IMR-90 (cell line): ENCODE results near the gene ACVRL1. TPM values are rescaled to one million over a fixed set of nuclear protein-coding genes. Genes with fewer than 3 reads are reported as not detected.

Source experiments
- ATAC-seq: fragments of 200-7000 bp; cut with Tn5 transposase; 2 replicates; pipeline ENCODE4 v1.9.1; 2020; ENCODE audit warnings: low read depth, mild to moderate bottlenecking, moderate library complexity
- BruUV-seq: library from RNA; stranded (reverse); fragments of 400-500 nt; replicated peaks from 2 replicates; lab custom pipeline; 2021; lab: Mats Ljungman, UMichigan
- CTCF ChIA-PET: fragments of 300-600 bp; formaldehyde crosslinking; extraction: SDS; loops from one replicate; lab custom pipeline; 2021; ENCODE audit warnings: antibody characterized with exemption; lab: Yijun Ruan, JAX
- POLR2A ChIA-PET: fragments of 300-600 bp; sonication (Branson Sonifier 250); formaldehyde crosslinking; loops from one replicate; lab custom pipeline; 2022; ENCODE audit warnings: antibody characterized with exemption; ENCODE audit not compliant: unreplicated experiment; lab: Charles Lee
- DNase-seq: peaks from one replicate; pipeline ENCODE4 v3.0.0; 2013
- H2AFZ ChIP-seq: replicated peaks from 2 replicates; pipeline ENCODE3; 2013; ENCODE audit warnings: low read length, mild to moderate bottlenecking; ENCODE audit not compliant: poor library complexity
- H2AK5ac ChIP-seq: 2 replicates; pipeline ENCODE4 v1.6.1; 2013; ENCODE audit warnings: low read depth, low read length, inconsistent platforms
- H2AK9ac ChIP-seq: replicated peaks from 2 replicates; pipeline ENCODE3; 2013; ENCODE audit warnings: mild to moderate bottlenecking, low read depth, low read length, moderate library complexity; ENCODE audit not compliant: poor library complexity
- H2BK120ac ChIP-seq: 2 replicates; pipeline ENCODE4 v1.6.1; 2013; ENCODE audit warnings: low read depth, low read length, inconsistent platforms
- H2BK15ac ChIP-seq: 3 replicates; pipeline ENCODE4 v1.6.1; 2013; ENCODE audit warnings: low read depth, low read length, inconsistent platforms
- H2BK20ac ChIP-seq: 2 replicates; pipeline ENCODE4 v1.6.1; 2013; ENCODE audit warnings: low read depth, mild to moderate bottlenecking, inconsistent platforms, low read length, moderate library complexity
- H2BK5ac ChIP-seq: 2 replicates; pipeline ENCODE4 v1.6.1; 2013; ENCODE audit warnings: mild to moderate bottlenecking, low read depth, low read length, inconsistent platforms; ENCODE audit not compliant: poor library complexity, severe bottlenecking
- H3K14ac ChIP-seq: replicated peaks from 2 replicates; pipeline ENCODE4 v1.6.1; 2013; ENCODE audit warnings: low read depth, low read length, inconsistent platforms
- H3K18ac ChIP-seq: 2 replicates; pipeline ENCODE4 v1.6.1; 2013; ENCODE audit warnings: low read depth, low read length, control low read depth
- H3K23ac ChIP-seq: 2 replicates; pipeline ENCODE4 v1.6.1; 2013; ENCODE audit warnings: low read depth, low read length, inconsistent platforms
- H3K27ac ChIP-seq: 2 replicates; pipeline ENCODE4 v1.5.1; 2013; ENCODE audit warnings: mild to moderate bottlenecking, control low read depth, low read length; ENCODE audit not compliant: insufficient read depth
- H3K27me3 ChIP-seq: 2 replicates; pipeline ENCODE4 v1.6.1; 2013; ENCODE audit warnings: low read length; ENCODE audit not compliant: control insufficient read depth, insufficient read depth
- H3K36me3 ChIP-seq: 2 replicates; pipeline ENCODE4 v1.6.1; 2013; ENCODE audit warnings: low read length, mixed read lengths; ENCODE audit not compliant: control insufficient read depth, insufficient read depth
- H3K4ac ChIP-seq: 2 replicates; pipeline ENCODE4 v1.6.1; 2013; ENCODE audit warnings: low read depth, low read length, inconsistent platforms
- H3K4me1 ChIP-seq: 2 replicates; pipeline ENCODE4 v1.6.1; 2013; ENCODE audit warnings: low read length, mixed read lengths; ENCODE audit not compliant: control insufficient read depth, insufficient read depth
- H3K4me2 ChIP-seq: 2 replicates; pipeline ENCODE4 v1.6.1; 2013; ENCODE audit warnings: low read depth, mild to moderate bottlenecking, control low read depth, low read length, moderate library complexity
- H3K4me3 ChIP-seq: 2 replicates; pipeline ENCODE4 v1.5.1; 2013; ENCODE audit warnings: low read depth, mild to moderate bottlenecking, control low read depth, low read length, moderate library complexity; ENCODE audit not compliant: insufficient read depth
- H3K56ac ChIP-seq: 2 replicates; pipeline ENCODE4 v1.6.1; 2013; ENCODE audit warnings: low read length, inconsistent platforms; ENCODE audit not compliant: insufficient read depth; ENCODE audit errors: extremely low read depth
- H3K79me1 ChIP-seq, 2 experiments: 2 replicates each; pipeline ENCODE4 v1.6.1; 2013; ENCODE audit warnings: low read length in 2 of 2, inconsistent platforms in 1 of 2, low read depth in 1 of 2
- H3K9ac ChIP-seq: 2 replicates; pipeline ENCODE4 v1.6.1; 2013; ENCODE audit warnings: low read depth, low read length, control low read depth
- H3K9me1 ChIP-seq: 2 replicates; pipeline ENCODE4 v1.6.1; 2013; ENCODE audit warnings: low read length, inconsistent platforms; ENCODE audit not compliant: insufficient read depth
- H3K9me3 ChIP-seq: 2 replicates; pipeline ENCODE4 v1.6.1; 2013; ENCODE audit warnings: low read length; ENCODE audit not compliant: control insufficient read depth, insufficient read depth
- H4K20me1 ChIP-seq: 2 replicates; pipeline ENCODE4 v1.6.1; 2013; ENCODE audit warnings: low read length, inconsistent platforms; ENCODE audit not compliant: insufficient read depth
- H4K5ac ChIP-seq: 2 replicates; pipeline ENCODE4 v1.6.1; 2013; ENCODE audit warnings: mild to moderate bottlenecking, low read depth, low read length, control low read depth
- H4K8ac ChIP-seq, 2 experiments: 2 replicates each; pipeline ENCODE4 v1.6.1; 2013; ENCODE audit warnings: low read depth in 2 of 2, low read length in 2 of 2, control low read depth in 1 of 2, inconsistent platforms in 1 of 2
- H4K91ac ChIP-seq: 2 replicates; pipeline ENCODE4 v1.6.1; 2013; ENCODE audit warnings: low read depth, low read length, inconsistent platforms; ENCODE audit not compliant: insufficient read depth
- CEBPB ChIP-seq: IDR thresholded peaks from 2 replicates; pipeline ENCODE4 v1.6.1; 2012; ENCODE audit warnings: low read depth, low read length, improper control_type of control experiment
- CTCF ChIP-seq: conservative IDR thresholded peaks from 2 replicates; pipeline ENCODE4 v1.5.1; 2012; ENCODE audit warnings: mild to moderate bottlenecking, low read depth, low read length, improper control_type of control experiment
- FOS ChIP-seq: fragments of 150-350 bp; IDR thresholded peaks from 2 replicates; pipeline ENCODE4 v1.6.1; 2016; ENCODE audit warnings: low read depth, low read length
- WGBS, 2 experiments: methylation state at CpG; one replicate each; pipeline versions ENCODE4 v1.1.5 to v1.1.7; 2013; ENCODE audit warnings: missing lambda C conversion rate in 2 of 2; ENCODE audit not compliant: insufficient read length in 1 of 2; ENCODE audit errors: extremely low coverage in 2 of 2; 5-methylcytosine and 5-hydroxymethylcytosine counted together
- dilution Hi-C: fragments of 300-500 bp; cut with HindIII; formaldehyde crosslinking; loops from one replicate; pipeline ENCODE4 v1.14.3; 2018; ENCODE audit warnings: low sequenced_read_pairs; ENCODE audit not compliant: unreplicated experiment
- in situ Hi-C: fragments of 300-500 bp; cut with MboI; formaldehyde crosslinking; loops from 3 replicates; pipeline ENCODE4 v1.14.3; 2019; ENCODE audit warnings: low sequenced_read_pairs, inconsistent platforms, mixed read lengths
- intact Hi-C: fragments of 100-400 bp; cut with micrococcal nuclease; formaldehyde crosslinking; loops from 2 replicates; pipeline ENCODE4 v1.10.0; 2022
- polyA plus RNA-seq, 3 experiments: library from polyadenylated mRNA; depleted of rRNA; stranded (reverse); fragments of >200 nt; gene quantifications; 2 replicates each; pipeline ENCODE4 v1.2.3, GENCODE V29; 2012; ENCODE audit warnings: low replicate concordance in 1 of 3
- total RNA-seq: library from RNA; depleted of rRNA; stranded (reverse); fragments of >200 nt; gene quantifications from 2 replicates; pipeline ENCODE4 v1.2.3, GENCODE V29; 2012
- TF ChIP-seq, protein P1 (sequence below): fragments of 150-350 bp; IDR thresholded peaks from 2 replicates; pipeline ENCODE4 v1.6.1; 2016; ENCODE audit warnings: low read depth, mild to moderate bottlenecking, low read length, moderate library complexity, borderline replicate concordance

ACVRL1 gene
- total and polyA plus RNA-seq, 2 of the 4 experiments (the other 2 are of a cell fraction): 6.4 to 7.5 TPM

DNA sequence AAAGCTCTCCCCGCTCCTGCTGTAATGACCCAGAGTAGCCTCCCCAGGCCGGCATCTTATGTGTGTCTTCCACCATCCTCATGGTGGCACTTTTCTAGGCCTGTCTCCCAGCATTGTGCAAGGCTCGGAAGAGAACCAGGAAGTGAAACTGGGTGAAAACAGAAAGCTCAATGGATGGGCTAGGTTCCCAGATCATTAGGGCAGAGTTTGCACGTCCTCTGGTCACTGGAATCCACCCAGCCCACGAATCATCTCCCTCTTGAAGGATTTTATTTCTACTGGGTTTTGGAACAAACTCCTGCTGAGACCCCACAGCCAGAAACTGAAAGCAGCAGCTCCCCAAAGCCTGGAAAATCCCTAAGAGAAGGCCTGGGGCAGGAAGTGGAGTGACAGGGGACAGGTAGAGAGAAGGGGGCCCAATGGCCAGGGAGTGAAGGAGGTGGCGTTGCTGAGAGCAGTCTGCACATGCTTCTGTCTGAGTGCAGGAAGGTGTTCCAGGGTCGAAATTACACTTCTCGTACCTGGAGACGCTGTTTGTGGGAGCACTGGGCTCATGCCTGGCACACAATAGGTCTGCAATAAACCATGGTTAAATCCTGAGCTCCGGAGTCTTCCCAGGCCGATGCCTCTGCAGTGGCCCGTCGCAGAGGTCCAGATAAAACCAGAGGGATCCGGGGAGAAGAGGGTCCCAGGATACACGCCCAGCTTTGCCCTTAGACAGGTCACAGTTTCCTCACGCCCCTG is 15.6 kb downstream of the ACVRL1 start:
- no peak overlapping the region for H3K4me3 ChIP-seq
- no peaks in the 10 kb centered on the region for H3K27me3 ChIP-seq
- intact Hi-C loops: loop anchor here (1.0 to 2.0 kb wide), 2 partner anchors 28 to 58 kb away; no protein-coding TSS in a partner anchor
- POLR2A ChIA-PET: no interaction called here
- peak overlapping the region; percentile 52 for H3K27ac ChIP-seq
- H3K18ac ChIP-seq: peak overlapping the region; percentile 55
- H3K79me1 ChIP-seq: no peaks in the 10 kb centered on the region; a peak in 1 of 4 replicates
- H3K23ac ChIP-seq: peak overlapping the region; percentile 67
- CTCF ChIA-PET: interaction anchor here (0.6 to 1.7 kb wide), 8 partner anchors 13 to 103 kb away, joined by 3 to 8 read pairs (median 4); partner anchors contain the start of gene ACVRL1
- peak; percentile 46 for ATAC-seq
- H3K9me3 ChIP-seq: no peaks in the 10 kb centered on the region
- H2BK20ac ChIP-seq: peak overlapping the region; percentile 69
- dilution Hi-C loops: no loop called here
- H2AK5ac ChIP-seq: peak overlapping the region; percentile 89
- peak overlapping the region; percentile 21; the same call in 1 of the 2 replicates for H3K56ac ChIP-seq
- H2BK15ac ChIP-seq: peak overlapping the region; percentile 38; the same call in 2 of the 3 replicates
- H3K14ac ChIP-seq: peak overlapping the region; percentile 30
- peak; percentile 79 for DNase-seq
- H2BK5ac ChIP-seq: peak overlapping the region; percentile 9
- peak overlapping the region; percentile 86 for H2AK9ac ChIP-seq
- TF ChIP-seq FOS: no peak
- TF ChIP-seq CTCF: 0 out of 2 replicates have a peak, but pooled peaks have one; percentile 5
- TF ChIP-seq, protein P1, sequence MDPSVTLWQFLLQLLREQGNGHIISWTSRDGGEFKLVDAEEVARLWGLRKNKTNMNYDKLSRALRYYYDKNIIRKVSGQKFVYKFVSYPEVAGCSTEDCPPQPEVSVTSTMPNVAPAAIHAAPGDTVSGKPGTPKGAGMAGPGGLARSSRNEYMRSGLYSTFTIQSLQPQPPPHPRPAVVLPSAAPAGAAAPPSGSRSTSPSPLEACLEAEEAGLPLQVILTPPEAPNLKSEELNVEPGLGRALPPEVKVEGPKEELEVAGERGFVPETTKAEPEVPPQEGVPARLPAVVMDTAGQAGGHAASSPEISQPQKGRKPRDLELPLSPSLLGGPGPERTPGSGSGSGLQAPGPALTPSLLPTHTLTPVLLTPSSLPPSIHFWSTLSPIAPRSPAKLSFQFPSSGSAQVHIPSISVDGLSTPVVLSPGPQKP: no peak
- peak; percentile 84 for TF ChIP-seq CEBPB
- peak overlapping the region; percentile 82 for H3K4ac ChIP-seq
- in situ Hi-C loops: no loop called here
- H3K9ac ChIP-seq: 0 out of 2 replicates have a peak overlapping the region, but pooled peaks have one; percentile 10
- peaks cover 12% of the 10 kb centered on the region for H3K4me1 ChIP-seq
- no TSS peak for BruUV-seq
- H2AFZ ChIP-seq: peak overlapping the region; percentile 82
- peak overlapping the region; percentile 21; the same call in 1 of the 2 replicates for H3K4me2 ChIP-seq
- peak overlapping the region; percentile 78 to 85; a peak in 3 of 4 replicates for H4K8ac ChIP-seq
- peak overlapping the region; percentile 73 for H4K5ac ChIP-seq
- no peaks in the 10 kb centered on the region for H3K36me3 ChIP-seq
- peaks cover 14% of the 10 kb centered on the region; the same call in 1 of the 2 replicates for H3K9me1 ChIP-seq
- WGBS, 2 experiments: 82% methylated on average over 6 of the region's 16 CpGs; no CpG with 5 or more reads in 1 of the 2 experiments
- H2BK120ac ChIP-seq: peak overlapping the region; percentile 69
- peak overlapping the region; percentile 60 for H4K91ac ChIP-seq
- no peaks in the 10 kb centered on the region for H4K20me1 ChIP-seq
